Nephron (organoid): Measurements from ENCODE around the gene MAML3.

ENCODE experiments used
- H3K27ac Mint-ChIP-seq, 3 experiments: 2 replicates each; pipeline ENCODE4 v1.8.0; 2020; ENCODE audit warnings: mixed read lengths in 3 of 3, mild to moderate bottlenecking in 2 of 3, moderate library complexity in 1 of 3
- H3K27me3 Mint-ChIP-seq: 2 replicates; pipeline ENCODE4 v1.8.0; 2021; ENCODE audit warnings: low read depth, mild to moderate bottlenecking, moderate library complexity, mixed read lengths
- H3K36me3 Mint-ChIP-seq: 2 replicates; pipeline ENCODE4 v1.8.0; 2020; ENCODE audit warnings: low read depth, mixed read lengths
- H3K4me1 Mint-ChIP-seq: 2 replicates; pipeline ENCODE4 v1.8.0; 2020; ENCODE audit warnings: mixed read lengths
- H3K4me3 Mint-ChIP-seq, 3 experiments: 2 replicates each; pipeline ENCODE4 v1.8.0; 2020; ENCODE audit warnings: mild to moderate bottlenecking in 3 of 3, mixed read lengths in 3 of 3, moderate library complexity in 2 of 3
- H3K9me3 Mint-ChIP-seq: 2 replicates; pipeline ENCODE4 v1.8.0; 2020; ENCODE audit warnings: mixed read lengths
- TF ChIP-seq, protein P1 (sequence below), 3 experiments: fragments of 200-600 bp; sonication (generic); IDR thresholded peaks; one replicate each; pipeline ENCODE4 v1.5.0; 2021; ENCODE audit warnings: antibody characterized with exemption in 3 of 3; ENCODE audit not compliant: unreplicated experiment in 3 of 3

The MAML3 gene

DNA sequence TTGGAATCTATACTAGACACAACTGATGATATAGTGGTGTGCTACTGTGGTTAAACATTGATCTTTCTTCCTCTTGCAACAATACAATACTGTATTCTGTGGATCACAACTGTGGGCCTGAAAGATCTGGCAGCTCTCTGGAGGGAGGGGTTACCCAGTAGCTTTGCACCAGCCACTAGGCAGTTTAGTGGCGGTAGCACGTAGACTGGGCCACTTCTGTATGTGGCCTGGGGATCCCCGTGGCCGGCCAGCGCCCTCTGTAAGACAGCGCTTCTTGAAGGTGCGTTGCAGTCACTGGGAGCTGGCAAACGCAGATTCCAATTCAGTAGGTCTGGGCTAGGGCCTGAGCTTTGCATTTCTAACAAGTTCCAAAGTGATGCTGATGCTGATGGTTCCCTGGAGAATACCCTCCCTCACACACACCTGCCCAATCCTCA, 319.7 kb downstream of the MAML3 start:
- peak overlapping the region; percentile 79 to 83 (median 82) for H3K27ac Mint-ChIP-seq
- H3K4me1 Mint-ChIP-seq = peaks cover 68% of the 10 kb centered on the region
- no peaks in the 10 kb centered on the region for H3K36me3 Mint-ChIP-seq
- H3K27me3 Mint-ChIP-seq = no peaks in the 10 kb centered on the region
- TF ChIP-seq, protein P1, sequence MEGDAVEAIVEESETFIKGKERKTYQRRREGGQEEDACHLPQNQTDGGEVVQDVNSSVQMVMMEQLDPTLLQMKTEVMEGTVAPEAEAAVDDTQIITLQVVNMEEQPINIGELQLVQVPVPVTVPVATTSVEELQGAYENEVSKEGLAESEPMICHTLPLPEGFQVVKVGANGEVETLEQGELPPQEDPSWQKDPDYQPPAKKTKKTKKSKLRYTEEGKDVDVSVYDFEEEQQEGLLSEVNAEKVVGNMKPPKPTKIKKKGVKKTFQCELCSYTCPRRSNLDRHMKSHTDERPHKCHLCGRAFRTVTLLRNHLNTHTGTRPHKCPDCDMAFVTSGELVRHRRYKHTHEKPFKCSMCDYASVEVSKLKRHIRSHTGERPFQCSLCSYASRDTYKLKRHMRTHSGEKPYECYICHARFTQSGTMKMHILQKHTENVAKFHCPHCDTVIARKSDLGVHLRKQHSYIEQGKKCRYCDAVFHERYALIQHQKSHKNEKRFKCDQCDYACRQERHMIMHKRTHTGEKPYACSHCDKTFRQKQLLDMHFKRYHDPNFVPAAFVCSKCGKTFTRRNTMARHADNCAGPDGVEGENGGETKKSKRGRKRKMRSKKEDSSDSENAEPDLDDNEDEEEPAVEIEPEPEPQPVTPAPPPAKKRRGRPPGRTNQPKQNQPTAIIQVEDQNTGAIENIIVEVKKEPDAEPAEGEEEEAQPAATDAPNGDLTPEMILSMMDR (IDR thresholded peaks at IDR 0.05; ENCODE audit: unreplicated experiment in 3 of 3) = no peak
- no peaks in the 10 kb centered on the region for H3K9me3 Mint-ChIP-seq
- no peak overlapping the region for H3K4me3 Mint-ChIP-seq

DNA sequence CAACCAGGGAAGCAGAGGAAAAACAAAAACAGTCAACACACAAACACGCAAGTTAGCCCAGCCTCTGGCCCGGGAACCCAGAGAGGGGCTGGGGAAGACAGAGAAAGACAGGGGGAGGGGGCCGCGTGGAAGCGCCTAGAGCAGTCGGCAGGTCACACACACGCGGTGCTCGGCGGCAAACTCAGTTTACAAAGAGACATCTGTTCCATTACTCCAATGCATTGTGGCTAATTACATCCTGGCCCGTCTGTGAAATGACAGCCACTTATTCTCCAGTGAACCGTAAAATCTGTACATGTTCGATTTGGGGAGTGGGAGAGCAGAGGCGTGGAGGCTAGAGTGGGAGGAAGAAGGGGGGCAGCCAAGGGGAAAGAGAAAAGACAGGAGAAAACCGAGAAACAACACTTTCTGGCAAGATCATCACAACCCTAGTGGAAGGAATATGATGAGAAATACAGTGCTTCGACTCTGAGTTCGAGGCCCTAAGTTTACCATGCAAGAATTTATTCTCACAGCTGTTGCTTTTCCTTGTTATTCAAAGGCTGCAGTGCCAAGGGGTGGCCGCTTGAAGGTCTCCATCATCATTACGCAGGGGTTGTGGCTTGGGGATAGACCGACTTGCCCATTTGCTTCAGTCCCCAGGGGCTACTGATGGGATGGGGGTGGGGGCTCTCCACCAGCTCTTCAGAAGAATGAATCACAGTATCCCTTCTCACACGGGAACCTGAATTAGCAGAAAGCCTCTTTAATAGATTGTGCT, 320.7 kb downstream of the MAML3 start:
- Mint-ChIP-seq H3K4me1 (peaks cover 59% of the 10 kb centered on the region), H3K36me3 (no peaks in the 10 kb centered on the region), H3K9me3 (no peaks in the 10 kb centered on the region), H3K4me3 (peak overlapping the region; percentile 10 to 55 (median 38)), H3K27ac (peak overlapping the region; percentile 79 to 83 (median 82)), H3K27me3 (no peaks in the 10 kb centered on the region)
- TF ChIP-seq, protein P1 (IDR thresholded peaks at IDR 0.05; ENCODE audit: unreplicated experiment in 3 of 3) = peak in 1 of 3 experiments; percentile 13

DNA sequence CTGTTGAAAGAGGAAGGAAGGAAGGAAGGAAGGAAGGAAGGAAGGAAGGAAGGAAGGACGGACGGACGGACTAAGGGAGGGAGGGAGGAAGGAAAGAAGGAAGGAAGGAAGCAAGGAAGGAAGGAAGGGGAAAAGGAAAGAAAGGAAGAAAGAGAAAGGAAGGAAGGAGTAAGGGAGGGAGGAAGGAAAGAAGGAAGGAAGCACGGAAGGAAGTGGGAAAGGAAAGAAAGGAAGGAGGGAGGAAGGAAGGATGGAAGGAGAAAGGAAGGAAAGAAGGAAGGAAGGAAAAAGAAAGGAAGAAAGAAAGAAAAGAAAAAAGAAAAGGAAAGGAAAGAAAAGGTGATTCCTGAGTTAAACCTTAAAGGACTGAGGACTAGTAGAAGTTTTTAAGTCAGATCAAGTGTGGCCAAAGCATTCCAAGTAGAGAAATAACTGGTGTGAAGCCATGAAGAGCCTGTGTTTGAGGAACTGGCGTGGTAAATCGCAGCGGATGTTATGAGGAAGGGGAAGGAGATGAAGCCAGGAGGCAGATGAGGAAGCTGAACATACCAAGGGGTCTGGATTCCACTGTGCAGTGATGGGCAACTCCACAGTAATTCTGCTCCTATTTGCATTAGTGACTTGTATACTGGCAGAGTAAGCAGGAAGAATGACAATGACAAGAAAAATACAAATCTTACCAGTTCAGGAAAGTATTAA, 324.9 kb downstream of the MAML3 start:
- Mint-ChIP-seq H3K27me3 (no peaks in the 10 kb centered on the region), H3K4me1 (peaks cover 35% of the 10 kb centered on the region), H3K27ac (peak overlapping the region in 2 of 3 experiments; percentile 0 to 8), H3K4me3 (no peak overlapping the region), H3K9me3 (no peaks in the 10 kb centered on the region), H3K36me3 (no peaks in the 10 kb centered on the region)
- TF ChIP-seq, protein P1 (IDR thresholded peaks at IDR 0.05; ENCODE audit: unreplicated experiment in 3 of 3) = no peak

DNA sequence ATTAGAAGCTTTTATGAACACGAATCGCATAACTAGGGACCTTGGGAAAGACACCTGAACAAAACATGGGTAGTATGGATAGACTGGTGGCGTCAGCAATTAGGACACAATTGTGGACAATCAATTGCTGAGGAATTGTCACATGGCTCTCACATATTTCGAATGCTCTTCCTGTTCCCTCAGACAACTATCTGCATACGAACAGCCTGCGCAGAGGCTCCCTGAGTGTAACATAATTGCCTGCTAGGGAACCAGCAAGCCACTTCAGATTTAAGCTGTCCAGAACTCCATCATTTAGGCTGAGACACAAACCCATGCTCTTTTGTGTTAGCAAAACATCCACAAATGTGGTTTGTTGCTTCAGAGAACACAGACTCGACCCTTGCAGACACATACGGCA, 327.6 kb downstream of the MAML3 start:
- Mint-ChIP-seq H3K27me3 (no peaks in the 10 kb centered on the region), H3K27ac (peak overlapping the region in 1 of 3 experiments; percentile 55), H3K36me3 (peaks cover 4% of the 10 kb centered on the region), H3K9me3 (no peaks in the 10 kb centered on the region), H3K4me3 (no peak overlapping the region), H3K4me1 (peaks cover 20% of the 10 kb centered on the region)
- TF ChIP-seq, protein P1 (IDR thresholded peaks at IDR 0.05; ENCODE audit: unreplicated experiment in 3 of 3) = no peak

DNA sequence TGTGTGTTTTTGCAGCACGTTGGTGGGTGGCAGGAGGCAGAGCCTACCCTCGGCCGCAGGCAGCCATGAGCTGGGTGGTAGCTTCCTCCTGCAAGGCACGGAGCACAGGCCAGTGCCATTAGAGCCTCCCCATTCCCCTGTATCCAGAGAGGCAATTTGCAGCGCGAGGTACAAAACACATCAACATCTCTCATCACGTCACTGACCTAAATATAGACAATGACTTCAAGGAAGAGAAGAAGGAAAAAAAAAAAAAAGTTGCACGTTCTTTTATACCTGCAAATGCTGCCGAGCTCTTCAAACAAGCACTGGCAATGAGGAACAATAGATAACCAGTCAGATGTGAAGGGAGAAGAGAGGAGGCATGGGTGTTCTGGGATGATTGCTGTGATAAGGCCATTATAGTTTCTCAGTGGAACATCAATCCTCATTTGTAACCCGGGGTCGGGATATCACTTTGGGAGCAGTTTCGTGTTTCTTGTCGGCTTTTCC, 328.4 kb downstream of the MAML3 start:
- no peaks in the 10 kb centered on the region for H3K9me3 Mint-ChIP-seq
- no peaks in the 10 kb centered on the region for H3K27me3 Mint-ChIP-seq
- H3K36me3 Mint-ChIP-seq = peaks cover 12% of the 10 kb centered on the region
- TF ChIP-seq, protein P1 (IDR thresholded peaks at IDR 0.05; ENCODE audit: unreplicated experiment in 3 of 3) = no peak
- H3K27ac Mint-ChIP-seq = peak overlapping the region; percentile 33 to 49 (median 41)
- peaks cover 12% of the 10 kb centered on the region for H3K4me1 Mint-ChIP-seq
- H3K4me3 Mint-ChIP-seq = no peak overlapping the region
